GM19351 (cell line): ENCODE results near the gene YARS1.
"Not testable (repeated sequence)": the region's sequence is repeated elsewhere in the genome, so short reads cannot be mapped to it uniquely, and the experiment has no call there.

Experiments
- ATAC-seq: cut with Tn5 transposase; IDR thresholded peaks from one replicate; pipeline ENCODE4 v1.9.1; 2021; ENCODE audit warnings: mild to moderate bottlenecking, moderate library complexity; ENCODE audit not compliant: unreplicated experiment

The YARS1 gene

DNA sequence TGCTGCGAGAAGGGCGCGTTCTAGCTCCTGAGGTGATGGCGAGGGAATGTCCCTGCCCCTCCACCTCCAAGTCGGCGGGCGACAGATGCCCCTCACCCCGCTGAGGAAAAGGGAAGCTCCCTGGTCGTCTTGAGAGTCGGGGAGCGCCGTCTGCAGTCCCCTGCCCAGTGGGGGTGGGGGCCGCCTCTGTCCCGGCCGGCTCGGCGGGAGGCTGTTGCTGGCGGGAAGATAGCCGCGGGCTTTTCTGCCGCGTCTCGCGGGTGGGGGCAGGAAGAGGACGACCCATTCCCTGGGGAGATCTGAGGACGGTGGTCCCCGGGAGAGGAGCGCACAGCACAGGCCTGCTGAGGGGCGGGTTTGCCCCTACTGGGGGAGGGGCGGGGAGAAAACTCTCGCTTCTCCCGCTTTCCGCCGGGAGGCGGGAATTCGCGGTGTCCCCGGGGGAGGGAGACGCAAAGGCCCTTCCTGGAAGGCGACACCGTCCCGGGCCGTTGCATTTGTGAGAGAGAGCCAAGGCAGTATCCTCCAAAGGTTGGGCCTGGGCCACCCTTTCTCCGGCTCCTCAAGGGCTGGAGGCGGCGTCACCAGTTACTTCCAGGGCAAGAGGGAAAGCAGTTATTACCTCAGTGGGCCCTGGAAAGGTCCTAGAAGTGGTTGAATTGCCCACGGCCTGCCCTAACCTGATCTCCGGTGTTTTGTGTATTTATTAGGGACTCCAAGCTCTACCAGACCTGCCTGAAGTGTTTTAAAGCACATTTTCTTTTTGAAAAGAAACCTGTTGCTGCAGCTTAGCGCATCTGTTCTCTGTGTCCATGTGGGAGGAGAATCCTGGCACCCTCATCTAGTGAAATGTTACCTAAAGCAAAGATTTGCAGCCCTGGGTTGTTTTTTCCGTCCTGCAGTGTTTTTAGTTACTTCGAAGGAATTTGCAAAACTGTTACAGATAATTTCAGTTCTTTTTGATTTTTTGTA is 943 bp upstream of the YARS1 start:
- ATAC-seq, result peak; percentile 5

GRCh38 chr1:32816676-32817158 is 441 bp downstream of the YARS1 start:
- ATAC-seq, result peak; percentile 10

DNA sequence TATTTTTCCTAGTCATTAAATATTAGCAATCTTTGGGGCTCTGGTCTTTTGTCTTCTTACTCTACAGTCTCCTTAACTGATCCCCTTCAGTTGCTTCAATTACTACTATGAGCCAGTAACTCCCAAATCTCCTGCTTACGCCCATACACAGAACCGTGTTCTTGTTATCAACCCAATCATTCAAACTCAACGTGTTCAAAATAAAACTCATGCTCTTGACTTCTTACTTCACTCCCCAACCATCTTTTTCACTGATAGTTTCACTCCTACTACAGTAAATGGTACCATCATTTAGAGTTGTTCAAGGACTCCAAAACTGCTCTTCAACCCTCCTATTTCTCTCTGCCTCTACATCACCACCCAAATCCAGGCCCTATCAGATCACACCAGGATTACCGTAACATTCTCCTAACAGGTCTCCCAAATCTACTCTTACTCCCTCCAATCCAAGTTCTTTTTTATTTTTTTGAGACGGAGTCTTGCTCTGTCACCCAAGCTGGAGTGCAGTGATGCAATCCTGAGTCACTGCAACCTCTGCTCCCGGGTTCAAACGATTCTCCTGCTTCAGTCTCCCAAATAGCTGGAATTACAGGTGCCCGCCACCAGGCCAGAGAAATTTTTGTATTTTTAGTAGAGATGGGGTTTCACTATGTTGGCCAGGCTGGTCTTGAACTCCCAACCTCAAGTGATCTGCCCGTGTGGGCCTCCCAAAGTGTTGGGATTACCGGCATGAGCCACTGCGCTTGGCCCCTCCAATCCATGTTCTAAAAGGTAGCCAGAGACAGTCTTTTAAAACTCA is 3.0 kb downstream of the YARS1 start:
- ATAC-seq, result no peak

DNA sequence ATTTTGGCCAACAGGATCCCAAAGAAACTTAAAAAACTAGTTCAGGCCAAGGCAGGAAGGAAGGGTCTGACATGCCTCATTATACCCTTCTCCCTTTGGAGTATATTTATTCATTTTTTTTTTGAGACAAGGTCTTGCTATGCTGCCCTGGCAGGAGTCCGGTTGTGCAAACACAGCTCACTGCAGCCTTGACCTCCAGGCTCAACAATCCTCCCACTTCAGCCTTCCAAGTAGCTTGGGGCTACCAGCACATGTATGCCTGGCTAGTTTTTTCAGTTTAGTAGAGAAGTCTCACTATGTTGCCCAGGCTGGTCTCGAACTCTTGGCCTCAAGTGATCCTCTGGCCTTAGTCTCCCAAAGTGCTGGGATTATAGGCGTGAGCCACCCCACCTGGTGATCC is 5.2 kb downstream of the YARS1 start:
- ATAC-seq, result no peak

DNA sequence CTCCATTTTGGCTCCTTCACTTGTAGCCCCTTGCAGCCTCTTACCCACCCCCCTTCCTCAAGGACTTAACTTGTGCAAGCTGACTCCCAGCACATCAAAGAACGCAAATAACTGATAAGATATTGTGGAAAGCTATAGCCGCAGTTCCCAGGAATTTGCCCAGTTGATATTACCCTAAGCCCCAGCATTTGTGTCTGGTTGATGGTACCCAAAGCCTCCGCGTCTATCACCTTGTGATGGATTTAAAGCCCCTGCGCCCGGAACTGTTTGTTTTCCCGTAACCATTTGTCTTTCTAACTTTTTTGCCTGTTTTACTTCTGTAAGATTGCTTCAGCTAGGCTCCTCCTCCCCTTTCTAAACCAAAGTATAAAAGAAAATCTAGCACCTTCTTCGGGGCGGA is 5.9 kb downstream of the YARS1 start:
- ATAC-seq, result no peak

DNA sequence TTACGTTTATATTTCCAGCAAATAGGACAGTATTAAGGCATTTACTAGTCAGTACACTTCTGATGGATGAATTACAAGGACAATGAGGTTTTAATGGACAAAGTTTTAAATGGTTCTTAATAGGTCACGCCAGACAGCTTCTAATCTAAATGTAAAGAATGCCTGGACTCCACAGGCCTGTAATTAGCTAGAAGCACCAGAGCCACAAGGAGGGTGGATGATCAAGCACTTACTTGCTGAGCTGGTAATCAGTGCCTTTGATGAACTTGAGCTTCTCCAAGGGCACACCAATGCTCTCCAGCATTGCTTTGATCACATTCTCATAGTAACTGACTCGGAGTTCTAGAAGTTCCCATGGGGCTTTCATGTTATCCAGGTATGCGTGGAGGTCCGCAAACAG is 6.8 kb downstream of the YARS1 start:
- no peak for ATAC-seq

DNA sequence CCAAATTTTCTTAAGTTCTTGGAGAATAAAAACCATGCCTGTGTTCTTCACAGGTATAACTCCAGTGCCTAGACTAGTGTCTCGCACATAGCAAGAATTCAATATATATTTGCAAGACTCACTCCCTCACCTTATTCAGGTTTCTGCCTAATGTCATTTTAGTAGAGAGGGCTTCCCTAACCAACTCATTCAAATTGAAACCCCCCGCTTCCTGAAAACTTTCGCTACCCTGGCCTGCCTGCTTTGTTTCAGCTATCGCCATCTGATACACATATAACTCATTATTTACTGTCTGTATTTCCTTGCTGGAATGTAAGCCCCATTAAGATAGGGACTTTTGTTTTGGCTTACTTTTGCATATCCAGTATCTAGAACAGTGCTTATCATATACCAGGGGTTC is 8.6 kb downstream of the YARS1 start:
- ATAC-seq, result no peak

DNA sequence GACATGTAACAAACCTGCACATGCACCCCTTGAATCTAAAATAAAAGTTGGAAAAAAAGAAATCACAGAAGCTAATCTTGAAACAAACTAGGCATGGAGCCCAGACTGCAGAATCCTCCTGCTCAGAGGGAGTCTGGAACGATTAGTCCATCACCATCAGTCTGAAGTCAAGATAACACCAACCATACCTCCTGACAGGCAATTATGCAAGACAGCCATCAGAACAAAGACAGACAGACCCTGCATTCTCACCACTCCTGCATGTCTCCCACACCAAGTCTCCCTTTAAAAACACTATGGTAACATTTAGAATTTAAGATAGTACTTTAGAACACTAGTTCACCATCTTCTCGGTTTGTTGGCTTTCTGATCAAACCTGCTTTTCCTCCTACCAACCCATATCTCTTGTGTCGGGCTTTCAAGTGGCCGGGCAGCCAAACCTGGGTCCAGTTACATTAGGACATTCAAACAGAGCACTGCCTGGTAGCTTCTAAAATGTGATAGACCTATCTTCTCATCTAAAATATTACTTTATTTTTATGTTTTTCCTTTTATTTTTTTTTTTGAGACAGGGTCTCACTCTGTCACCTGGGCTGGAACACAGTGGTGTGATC is 10.1 kb downstream of the YARS1 start:
- ATAC-seq, result no peak

GRCh38 chr1:32806290-32806689 is 10.9 kb downstream of the YARS1 start:
- ATAC-seq, result no peak

GRCh38 chr1:32804460-32804859 is 12.7 kb downstream of the YARS1 start:
- ATAC-seq, result not testable (repeated sequence)

- ATAC-seq, result no peak
Observed at GRCh38 chr1:32801096-32801715, 16.0 kb downstream of the YARS1 start.

GRCh38 chr1:32798679-32799416 is 18.3 kb downstream of the YARS1 start:
- no peak for ATAC-seq

DNA sequence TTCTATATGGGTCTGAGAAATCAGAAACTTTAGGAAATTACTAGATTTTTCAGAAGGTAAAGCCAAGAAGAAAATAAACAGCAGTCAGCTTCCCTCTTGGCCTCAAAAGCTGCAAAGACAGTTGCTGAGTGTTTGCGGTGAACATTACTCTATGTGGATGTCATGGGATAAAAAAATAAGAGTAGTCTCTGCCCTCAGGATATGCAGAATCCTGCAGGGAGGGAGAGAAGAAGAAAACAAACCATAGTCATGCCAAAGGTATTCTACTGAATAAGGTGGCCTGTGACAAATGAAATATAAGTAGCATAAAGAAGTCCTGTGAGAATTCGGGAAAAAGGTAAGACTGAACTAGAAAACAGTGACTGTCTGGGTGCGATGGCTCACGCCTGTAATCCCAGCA is 19.0 kb downstream of the YARS1 start:
- no peak for ATAC-seq

- ATAC-seq, result no peak
Observed at GRCh38 chr1:32797456-32797855, 19.7 kb downstream of the YARS1 start.

DNA sequence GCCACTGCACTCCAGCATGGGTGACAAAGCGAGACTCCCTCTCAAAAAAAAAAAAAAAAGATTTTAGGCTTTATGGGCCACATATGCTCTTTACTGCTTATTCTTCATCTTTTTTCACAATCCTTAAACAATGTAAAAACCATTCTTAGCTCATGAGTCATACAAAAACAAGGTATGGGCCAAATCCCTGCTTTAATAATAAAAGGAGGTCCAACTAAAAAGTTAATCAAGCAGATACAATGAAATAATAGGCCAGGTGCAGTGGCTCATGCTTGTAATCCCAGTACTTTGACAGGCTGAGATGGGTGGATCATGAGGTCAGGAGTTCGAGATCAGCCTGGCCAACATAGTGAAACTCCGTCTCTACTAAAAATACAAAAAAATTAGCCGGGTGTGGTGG is 21.4 kb downstream of the YARS1 start:
- ATAC-seq, result not testable (repeated sequence)

DNA sequence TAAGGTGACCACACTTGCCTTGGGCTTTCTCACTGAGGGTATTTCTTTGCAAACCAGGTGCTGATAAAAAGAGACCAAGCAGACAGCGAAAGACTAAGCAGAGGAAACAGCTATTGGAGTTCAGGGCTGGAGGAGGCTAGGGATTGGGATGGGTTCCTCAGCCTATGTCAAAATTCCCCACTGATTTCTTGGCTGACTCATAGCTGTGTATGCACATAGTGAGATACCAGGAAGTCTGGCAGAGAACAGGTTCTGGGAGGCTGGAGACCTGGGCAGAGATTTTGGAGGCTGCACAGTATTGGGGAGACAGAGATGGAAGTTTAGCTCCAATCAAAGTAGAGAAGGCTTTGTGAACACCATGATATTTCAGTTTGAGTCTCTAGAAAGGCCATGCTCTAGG is 25.3 kb downstream of the YARS1 start:
- no peak for ATAC-seq

- ATAC-seq, result not testable (repeated sequence)
Observed at GRCh38 chr1:32789356-32789755, 27.8 kb downstream of the YARS1 start.

DNA sequence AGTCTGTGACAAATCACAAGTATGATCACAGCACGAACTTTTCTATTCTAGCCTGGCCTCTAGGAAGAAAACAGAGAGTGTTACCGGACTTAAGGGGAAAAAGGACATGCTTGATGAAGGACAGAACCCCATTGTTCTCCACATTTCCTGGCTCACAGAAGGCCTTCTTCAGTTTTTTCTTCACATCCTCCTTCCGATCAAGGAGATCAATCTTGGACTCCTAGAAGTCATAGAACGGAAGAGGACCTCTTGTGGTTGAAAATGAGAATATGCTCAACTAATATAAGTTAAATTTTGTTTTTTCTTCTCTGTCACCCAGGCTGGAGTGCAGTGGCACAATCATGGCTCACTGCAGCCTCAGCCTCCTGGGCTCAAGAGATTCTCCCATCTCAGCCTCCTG is 30.3 kb downstream of the YARS1 start:
- ATAC-seq, result no peak

DNA sequence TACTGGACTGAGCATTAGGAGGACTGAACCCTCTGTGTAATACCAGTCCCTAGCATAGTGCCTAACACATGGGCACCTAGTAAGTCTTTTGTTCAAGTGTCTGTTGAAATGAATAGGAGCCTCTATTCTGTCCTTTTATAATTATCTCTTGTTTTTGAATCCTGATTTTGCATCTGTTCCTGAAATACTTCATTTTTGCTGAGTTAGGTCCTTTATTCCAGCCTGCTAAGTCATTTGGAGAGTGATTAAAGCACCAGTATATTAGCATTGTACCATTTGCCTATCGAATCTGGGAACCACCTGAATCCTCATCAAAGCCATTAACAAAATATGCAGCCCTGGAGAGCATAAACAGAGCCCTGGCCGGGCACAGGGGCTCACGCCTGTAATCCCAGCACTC is 32.3 kb downstream of the YARS1 start:
- no peak for ATAC-seq

DNA sequence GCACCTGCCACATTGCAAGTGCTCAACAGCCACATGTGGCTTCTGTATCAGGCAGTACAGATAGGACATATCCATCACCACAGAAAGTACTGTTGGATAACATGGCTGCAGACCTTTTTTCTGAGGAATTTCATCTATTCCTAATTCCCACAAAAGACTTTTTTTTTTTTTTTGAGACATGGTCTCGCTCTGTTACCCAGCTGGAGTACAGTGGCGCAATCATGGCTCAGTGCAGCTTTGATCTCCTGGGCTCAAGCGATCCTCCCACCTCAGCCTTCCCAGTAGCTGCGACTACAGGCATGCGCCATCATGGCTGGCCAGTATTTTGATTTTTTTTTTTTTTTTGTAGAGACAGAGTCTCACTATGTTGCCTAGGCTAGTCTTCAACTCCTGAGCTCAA is 33.3 kb downstream of the YARS1 start:
- no peak for ATAC-seq
